ENCODE measurements around the gene NUDT21.
"Not testable (repeated sequence)": the region's sequence is repeated elsewhere in the genome, so short reads cannot be mapped to it uniquely, and the experiment has no call there.

NUDT21 gene

DNA sequence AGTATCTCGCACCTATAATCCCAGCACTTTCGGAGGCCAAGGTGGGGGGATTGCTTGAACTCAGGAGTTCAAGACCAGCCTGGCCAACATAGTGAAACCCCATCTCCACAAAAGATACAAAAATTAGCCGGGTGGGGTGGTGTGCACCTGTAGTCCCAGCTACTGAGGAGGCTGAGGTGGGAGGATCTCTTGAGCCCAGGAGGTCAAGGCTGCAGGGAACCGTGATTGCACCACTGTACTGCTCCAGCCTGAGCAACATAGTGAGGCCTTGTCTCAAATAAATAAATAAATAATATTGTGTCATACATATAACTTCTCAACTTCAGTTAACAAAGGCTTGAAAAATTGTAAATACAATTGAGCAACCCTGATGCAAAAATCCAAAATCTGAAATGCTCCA is 34.0 kb downstream of the NUDT21 start:
- no peak for DNase-seq

DNA sequence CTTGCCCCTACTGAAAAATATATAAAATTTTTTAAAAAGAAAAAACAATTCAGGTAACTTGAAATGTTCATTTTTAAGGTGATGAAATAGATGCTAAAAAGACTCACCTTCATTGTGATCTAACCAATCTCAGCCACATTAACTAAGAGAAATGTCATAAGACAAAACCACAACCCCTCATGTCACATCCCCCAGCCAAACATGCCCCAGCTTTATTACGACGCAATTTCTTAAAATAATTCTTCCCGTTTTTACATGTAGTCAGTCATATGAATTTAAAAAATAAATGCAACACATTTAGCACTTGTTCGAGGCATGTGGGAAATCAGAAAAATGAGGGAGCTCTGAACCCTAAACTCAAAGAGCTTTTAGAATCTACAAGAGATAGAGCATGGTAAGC is 35.3 kb downstream of the NUDT21 start:
- DNase-seq, result no peak

DNA sequence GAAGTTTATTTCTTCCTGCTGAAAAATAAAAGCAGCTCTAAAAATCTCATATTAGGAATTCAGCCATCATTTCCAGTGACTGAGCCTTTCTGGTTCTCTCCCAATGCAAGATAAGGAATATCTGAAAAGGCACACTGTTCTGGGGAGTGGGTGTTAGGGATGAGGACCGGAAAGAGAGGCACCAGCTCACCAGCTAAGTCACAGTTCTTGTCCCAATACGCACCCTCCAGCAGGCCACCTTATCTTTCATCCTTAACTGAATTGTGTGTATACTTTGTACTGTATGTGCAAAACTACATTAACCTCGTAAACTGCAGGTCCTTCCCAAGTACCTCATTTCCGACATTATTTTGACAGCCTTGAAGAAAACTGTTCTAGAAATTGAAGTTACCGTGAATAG is 36.8 kb downstream of the NUDT21 start:
- no peak for DNase-seq

DNA sequence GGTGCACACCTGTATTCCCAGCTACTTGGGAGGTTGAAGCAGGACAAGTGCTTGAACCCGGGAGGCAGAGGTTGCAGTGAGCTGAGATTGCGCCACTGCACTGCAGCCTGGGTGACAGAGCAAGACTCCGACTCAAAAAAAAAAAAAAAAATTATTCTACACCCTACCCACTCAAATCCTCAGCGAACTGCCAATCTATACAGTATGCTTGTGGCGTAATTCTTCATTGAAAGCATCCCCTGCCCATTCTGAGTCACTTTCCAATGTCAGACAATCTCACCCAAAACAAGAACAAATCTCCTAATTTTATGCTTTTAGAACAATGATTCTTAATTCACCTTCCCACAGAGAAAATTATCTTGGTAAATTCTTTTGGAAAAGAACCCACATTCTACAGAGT is 37.8 kb downstream of the NUDT21 start:
- DNase-seq, result no peak

DNA sequence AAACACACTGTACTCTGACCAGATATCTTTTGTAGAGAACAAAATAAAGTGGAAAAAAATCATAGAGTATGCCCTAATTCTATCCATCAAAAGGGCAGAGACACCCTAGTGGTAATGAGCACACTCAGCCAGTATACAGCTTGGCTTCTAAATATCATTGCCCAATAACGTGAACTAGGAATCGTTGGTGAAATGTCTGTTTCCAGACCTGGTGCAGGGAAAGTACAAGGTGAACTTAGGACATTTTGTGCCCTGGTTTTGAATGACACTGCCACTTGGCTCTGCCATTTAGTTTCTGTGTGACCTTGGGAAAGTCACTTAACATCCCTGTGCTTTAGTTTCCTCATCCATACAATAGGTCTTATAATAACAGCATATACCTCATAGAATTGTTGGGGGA is 39.5 kb downstream of the NUDT21 start:
- DNase-seq, result no peak

DNA sequence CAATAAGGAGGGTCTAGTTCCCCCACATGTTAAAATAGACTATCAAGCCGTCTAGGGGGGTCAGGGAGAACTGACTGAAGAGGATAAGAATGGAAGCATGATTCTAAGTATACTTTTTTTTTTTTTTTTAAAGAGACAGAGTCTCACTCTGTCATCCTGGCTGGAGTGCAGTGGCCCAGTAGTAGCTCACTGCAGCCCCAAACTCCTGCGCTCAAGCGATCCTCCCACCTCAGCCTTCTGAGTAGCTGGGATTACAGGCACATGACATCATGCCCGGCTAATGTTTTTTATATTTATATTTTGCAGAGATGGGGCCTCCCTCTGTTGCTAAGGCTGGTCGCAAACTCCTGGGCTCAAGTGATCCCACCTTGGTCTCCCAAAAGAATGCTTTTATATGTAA is 40.0 kb downstream of the NUDT21 start:
- DNase-seq, result no peak

DNA sequence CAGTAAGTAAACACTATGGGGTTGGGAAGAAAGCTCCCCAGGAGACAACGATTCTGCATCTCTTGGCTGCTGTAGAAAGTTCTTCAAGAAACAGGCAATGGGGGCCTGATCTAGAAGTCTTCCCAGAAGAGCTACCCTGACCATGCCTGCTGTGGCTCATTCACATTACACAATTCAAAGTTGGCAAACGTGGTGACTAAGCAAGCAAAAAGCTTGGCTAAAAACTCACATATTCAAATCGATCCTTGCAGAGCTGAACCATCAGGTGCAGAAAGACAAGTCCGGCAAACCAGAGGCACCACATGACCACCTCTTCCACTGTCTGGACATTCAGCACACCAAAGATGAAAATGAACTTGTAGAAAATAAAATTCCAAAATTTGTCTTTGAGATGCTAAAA is 41.9 kb downstream of the NUDT21 start:
- DNase-seq, result no peak

DNA sequence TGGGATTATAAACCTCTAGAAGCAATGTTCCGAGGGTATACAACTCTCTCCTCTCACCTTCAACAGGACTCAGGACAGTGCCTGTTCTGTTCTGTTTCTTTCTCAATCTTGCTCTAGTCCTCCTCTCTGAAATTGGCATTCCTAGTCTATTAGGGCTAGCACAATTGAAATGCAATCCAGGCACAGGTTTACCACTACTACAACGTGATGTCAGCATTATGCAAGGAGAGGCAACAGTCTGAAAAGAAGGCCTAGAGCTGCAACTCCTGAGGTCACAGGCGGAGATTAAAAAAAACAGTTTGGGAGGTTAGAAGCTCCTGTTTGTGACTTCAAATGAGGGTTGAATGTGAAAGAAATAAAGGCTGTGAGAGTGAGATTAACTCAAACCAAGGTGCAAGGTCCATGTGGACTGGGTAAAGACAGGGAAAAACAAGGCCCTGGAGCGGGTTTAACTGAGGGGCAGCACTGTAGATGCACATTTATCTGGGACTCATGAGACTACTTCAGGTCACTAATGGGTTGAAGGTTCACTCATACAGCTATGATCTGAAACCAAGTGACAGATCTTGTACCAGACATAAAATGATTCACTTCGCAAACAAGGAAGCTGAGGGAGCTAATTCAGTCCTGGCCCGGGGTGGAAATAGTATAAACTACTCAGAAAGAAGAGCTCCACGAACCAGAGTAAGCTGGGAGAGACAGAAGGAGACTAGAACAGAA is 42.6 kb downstream of the NUDT21 start:
- DNase-seq, result no peak

DNA sequence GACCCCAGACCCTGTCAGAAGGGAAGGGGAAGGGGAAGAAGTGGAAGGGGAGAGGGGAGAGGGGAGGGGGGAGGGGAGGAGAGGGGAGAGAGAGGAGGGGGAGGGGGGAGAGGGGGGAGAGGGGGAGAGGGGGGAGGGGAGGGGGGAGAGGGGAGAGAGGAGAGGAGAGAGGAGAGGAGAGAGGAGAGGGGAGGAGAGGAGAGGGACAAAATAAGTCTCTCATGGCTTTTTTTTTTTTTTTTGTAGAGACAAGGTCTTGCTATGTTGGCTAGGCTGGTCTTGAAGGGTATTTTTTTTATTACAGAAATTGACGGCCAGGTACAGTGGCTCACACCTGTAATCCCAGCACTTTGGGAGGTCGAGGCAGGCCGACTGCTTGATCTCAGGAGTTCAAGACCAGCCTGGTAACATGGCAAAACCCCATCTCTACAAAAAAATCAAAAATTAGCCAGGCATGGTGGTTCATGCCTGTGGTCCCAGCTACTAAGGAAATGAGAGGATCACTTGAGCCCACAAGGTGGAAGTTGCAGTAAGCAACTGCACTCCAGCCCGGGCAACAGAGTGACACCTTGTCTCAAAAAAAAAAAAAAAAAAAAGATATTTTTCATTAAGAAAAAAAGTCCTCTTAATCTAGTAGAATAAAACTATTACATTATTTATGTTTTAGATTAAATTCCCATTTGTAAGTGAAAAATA is 45.0 kb downstream of the NUDT21 start:
- DNase-seq, result no peak

DNA sequence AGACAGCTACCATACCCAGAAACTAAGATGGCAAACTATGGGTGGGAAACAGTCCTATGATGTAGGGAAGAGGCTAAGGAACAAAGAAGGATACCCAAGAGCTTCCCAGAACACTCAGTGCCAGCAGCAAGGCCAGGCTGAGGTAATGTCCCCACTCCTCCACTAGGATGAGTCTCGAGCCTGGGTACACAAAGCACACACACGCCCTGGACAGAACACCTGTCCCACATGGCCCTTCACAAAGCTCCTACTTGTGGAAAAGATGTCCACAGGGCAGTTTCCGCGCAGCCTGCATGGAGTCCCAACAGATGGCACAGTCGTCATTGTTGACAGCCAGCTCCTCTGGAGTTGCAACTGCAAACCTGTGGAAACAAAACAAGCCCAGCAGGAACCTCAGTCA is 49.6 kb downstream of the NUDT21 start:
- DNase-seq, result no peak

DNA sequence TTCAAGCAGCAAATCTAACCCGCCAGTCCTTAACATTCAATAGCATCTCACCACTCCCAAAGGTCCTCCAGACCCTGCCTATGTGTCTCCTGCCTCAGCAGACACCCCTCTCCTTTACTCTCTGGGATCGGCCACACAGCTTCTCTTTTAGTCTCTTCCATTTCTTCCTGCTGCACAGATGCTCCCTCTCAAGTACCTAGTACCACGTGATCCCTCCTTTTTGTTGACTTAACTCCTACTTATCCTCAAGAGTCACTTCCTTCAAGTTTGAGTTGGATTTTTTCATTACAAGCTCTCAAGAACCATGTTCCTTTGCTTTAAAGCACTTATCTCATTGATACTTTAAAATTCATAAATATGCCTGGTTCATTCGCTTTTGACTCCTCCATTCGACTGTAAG is 50.7 kb downstream of the NUDT21 start:
- DNase-seq, result no peak

DNA sequence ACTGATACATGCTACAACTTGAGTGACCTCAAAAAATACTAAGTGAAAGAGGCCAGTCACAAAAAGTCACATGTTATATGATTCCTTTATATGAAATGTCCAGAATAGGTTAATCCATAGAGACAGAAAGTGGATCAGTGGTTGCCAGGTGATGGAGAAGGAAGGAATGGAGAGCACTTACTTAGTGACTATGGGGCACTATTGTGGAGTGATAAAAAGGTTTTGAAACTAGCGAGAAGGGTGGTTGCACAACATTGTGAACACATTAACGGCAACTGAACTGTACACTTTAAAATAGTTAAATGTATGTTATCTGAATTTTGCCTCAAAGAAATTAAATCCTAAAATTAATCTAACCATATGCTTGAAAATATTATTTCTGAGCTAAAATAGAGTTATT is 51.6 kb downstream of the NUDT21 start:
- DNase-seq, result no peak

DNA sequence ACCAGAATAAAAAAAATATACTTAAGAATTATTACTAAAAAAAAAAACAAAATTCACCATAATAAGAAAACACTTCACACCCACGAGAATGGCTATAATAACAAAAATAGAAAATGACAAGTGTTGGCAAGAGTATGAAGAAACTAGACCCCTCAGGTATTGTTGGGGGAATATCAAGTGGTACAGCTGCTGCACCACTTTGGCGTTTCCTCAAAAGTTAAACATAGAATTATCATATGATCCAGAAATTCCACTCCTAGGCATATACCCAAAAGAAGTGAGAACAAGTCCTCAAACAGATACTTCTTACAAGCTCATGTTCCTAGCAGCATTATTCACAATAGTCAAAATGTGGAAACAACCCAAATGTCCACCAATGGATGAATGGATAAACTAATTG is 52.1 kb downstream of the NUDT21 start:
- DNase-seq, result no peak

DNA sequence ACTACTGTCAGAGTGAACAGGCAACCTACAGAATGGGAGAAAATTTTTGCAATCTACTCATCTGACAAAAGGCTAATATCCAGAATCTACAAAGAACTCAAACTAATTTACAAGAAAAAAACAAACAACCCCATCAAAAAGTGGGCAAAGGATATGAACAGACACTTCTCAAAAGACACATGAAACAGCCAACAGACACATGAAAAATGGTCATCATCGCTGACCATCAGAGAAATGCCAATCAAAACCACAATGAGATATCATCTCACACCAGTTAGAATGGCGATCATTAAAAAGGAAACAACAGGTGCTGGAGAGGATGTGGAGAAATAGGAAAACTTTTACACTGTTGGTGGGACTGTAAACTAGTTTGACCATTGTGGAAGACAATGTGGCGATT is 54.4 kb downstream of the NUDT21 start:
- not testable (repeated sequence) for DNase-seq

DNA sequence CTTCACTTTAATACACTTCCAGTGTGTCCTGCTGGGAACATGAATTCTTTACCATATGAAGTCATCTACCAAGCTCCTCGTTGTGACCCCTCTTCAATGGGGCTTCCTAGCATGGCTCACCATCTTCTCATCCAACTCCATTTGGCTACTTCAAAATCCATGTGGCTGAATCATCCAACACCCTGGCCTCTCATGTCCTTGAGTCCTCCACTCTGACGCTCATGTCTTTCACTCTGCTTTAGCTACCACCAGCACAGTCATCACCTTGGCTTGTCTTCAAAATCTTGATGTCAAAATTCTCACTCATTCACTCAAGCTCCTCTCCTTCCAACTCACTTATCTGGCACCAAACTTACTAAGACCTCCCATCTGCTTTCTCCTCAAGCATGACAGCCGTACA is 61.6 kb downstream of the NUDT21 start:
- DNase-seq, result no peak

DNA sequence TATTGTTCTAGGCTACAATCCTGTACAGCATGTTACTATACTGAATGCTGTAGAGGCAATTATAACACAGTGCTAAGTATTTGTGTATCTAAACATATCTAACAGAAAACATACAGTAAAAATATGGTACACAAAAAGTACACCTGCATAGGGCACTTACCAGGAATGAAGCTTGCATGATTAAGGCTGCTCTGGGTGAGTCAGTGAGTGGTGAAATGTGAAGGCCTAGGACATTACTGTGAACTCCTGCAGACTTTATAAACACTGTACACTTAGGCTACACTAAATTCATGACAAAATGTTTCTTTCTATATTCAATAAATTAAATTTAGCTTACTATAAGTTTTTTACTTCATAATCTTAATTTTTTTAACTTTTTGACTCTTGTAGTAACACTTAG is 62.9 kb downstream of the NUDT21 start:
- no peak for DNase-seq

DNA sequence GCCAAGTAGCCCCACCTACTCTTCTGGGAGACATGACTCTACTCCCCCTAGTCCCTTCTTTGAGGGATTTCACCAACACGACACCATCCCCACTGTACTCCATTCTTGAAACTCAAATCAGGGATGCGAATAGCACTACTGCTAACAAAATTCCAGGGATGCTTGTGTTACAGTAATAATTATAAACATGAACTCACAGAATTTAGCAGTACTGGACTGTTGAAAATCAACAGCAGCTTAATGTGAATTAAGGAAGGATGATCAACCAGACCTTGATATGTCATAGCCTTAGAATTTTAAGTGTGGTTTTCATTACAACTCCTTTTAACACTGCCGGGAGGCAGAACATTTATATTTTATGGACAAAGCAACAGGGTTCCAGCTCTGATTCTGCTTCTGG is 63.7 kb downstream of the NUDT21 start:
- DNase-seq, result no peak

DNA sequence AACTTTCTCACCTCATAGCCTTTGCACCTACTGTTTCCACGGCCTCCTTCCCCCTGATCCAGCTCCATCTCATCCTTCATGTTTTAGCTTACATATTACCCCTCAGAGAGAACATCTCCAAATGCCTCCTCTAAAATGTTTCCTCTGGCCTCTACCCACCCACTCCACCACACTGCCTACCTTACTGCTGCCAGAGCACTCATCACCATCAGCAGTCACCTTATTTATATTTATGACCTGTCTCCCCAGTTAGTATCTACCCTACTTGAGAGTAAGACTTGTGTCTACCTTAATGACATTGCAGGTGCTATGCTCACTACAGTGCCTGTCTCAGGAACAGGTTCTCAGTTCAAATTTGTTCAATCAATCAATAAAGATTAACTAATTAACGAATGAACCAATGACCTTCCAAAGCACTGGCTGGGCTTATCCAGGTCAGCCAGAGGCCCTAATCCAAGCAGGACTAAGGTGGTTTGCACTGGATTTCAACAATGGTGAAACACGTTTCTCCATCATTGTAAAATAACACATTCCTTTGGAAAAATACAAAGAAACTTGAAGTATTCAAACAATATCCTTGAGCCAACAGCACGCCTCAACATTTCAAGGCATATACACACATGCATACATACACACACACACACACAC is 66.9 kb downstream of the NUDT21 start:
- no peak for DNase-seq

DNA sequence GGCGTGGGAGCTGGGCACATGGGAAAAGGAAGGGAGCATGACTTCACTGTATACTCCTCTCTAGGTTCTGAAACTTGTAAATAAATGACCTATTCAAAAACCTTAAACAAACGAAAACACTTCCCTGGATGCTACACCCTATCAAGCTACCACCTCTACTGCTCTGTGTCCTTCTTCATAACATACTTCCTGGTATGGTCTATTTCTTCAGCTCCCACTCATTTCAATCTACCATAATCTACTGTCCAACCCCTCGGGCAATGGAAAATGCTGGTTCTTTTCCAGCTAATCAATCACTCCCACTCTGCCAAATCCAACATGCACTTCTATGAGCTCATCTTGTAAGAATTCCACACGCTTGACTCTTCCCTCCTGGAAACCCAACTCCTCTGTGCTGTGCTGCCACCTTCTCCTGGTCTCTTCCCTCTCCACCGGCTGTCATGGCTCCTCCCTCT is 68.2 kb downstream of the NUDT21 start:
- no peak for DNase-seq

DNA sequence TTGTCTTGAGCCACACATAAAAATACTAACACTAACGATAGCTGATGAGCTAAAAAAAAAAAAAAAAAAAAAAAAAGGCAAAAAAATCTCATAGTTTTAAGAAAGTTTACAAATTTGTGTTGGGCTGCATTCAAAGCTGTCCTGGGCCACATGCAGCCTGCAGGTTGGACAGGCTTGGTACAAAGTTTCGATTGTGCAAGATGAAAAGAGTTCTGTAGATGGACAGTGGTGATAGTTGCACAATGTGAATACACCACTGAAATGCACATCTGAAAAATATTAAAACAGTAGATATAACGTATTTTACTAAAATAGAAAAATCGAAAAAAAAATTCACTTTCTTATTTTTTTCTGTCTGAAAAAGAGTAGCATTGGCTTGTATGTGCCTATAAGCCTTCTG is 68.7 kb downstream of the NUDT21 start:
- no peak for DNase-seq

DNA sequence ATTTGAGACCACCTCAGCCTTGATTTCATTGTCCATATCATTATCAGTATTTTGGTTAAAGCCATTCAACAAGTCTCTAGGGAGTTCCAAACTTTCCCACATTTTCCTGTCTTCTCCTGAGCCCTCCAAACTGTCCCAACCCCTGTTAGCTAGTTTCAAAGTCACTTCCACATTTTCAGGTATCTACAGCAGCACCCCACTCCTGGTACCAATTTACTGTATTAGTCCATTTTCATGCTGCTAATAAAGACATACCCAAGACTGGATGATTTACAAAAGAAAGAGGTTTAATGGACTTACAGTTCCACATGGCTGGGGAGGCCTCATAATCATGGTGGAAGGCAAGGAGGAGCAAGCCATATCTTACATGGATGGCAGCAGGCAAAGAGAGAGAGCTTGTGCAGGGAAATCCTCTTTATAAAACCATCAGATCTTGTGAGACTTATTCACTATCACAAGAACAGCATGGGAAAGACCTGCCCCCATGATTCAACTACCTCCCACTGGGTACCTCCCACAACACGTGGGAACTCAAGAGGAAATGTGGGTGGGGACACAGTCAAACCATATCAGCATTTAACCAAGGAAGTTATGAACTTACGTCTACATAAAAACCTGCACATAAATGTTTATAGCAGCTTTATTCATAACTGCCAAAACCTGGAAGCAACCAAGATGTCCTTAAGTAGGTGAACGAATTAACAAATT is 70.2 kb downstream of the NUDT21 start:
- DNase-seq, result not testable (repeated sequence)
